C4-2B (cell line): ENCODE data around the gene MALSU1.

ENCODE experiments used
- CTCF ChIP-seq: fragments of 450-650 bp; conservative IDR thresholded peaks from 2 replicates; pipeline ENCODE4 v1.5.1; 2017; ENCODE audit warnings: mild to moderate bottlenecking
- ZFX ChIP-seq: fragments of 450-650 bp; IDR thresholded peaks from 2 replicates; pipeline ENCODE4 v1.6.1; 2017

- no peak for TF ChIP-seq CTCF
- no peak for TF ChIP-seq ZFX
Measured at GRCh38 chr7:23290993-23291392, 8.1 kb upstream of the MALSU1 start.
